Left renal pelvis (tissue), 4 donors: ENCODE measurements around the gene GAST. TPM values are rescaled to one million over a fixed set of nuclear protein-coding genes. Genes with fewer than 3 reads are reported as not detected.
"Not testable (repeated sequence)": the region's sequence is repeated elsewhere in the genome, so short reads cannot be mapped to it uniquely, and the experiment has no call there.

Experiments used
- DNase-seq, 4 donors: peaks; one replicate each; pipeline ENCODE4 v3.0.0-alpha.2; 2013; ENCODE audit warnings: low read depth in 4 of 4, low spot score in 3 of 4
- polyA plus RNA-seq, 4 donors: library from polyadenylated mRNA; unstranded; fragments of 120-200 nt; gene quantifications; one replicate each; pipeline ENCODE4 v1.2.1, GENCODE V29; 2013; ENCODE audit not compliant: insufficient read length in 4 of 4

The GAST gene
- polyA plus RNA-seq, 4 donors, result not detected

DNA sequence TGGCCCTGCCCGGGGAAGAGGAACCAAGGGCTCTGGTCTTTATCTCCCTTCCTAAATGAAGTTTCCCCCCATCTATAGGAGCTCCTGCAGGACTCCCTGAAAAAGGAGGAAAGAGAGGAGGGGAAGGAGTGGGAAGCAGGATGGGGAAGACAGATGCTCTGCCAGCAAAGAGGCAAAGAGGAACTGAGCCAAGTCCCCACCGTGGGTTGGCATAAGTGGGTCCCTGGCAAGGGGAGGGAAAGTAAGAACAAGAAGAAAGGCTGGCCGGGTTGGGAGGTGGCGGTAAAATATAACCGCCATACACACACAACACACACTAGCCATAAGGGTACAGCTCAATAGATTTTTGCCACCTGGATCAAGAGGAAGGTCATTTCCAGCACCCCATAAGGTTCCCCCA, 29.5 kb upstream of the GAST start:
- DNase-seq, result no peak

GRCh38 chr17:41683441-41684007, 28.6 kb upstream of the GAST start:
- DNase-seq, result no peak

DNA sequence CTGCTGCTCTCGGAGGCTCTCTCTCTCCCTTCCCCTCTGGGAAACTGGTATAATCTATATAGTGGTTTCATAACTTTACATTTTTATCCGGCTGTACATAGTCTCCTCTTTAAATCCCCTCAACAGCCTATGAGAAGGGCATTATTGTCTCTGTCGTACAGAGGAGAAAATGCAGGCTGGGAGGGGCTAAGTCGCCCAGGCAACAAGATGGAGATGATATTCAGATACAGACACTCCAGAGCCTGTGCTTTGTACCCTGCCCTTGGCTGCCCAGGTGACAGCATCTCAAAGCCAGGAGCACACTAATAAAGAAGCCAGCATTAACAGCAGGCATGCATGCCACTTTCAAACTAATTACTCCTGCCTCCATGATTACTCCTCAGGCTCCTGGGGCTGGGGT, 28.1 kb upstream of the GAST start:
- DNase-seq, result no peak

- not testable (repeated sequence) for DNase-seq
Measured at GRCh38 chr17:41685753-41686152, 26.4 kb upstream of the GAST start.

DNA sequence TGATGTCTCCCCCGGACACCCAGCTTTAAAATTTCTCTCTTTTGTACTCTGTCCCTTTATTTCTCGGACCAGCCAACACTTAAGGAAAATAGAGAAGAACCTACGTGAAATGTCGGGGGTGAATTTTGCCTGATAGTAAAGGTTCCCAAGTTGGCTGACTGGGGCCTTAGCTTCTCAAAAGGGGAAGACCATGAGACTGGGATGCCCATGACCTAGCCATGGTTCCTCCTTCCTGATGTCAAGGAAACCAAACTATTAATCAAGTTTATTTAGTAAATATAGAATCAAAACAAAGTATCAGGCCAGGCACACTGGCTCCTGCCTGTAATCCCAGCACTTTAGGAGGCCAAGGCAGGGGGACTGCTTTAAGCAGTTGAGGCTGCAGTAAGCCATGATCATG, 25.9 kb upstream of the GAST start:
- DNase-seq, result no peak

GRCh38 chr17:41687828-41688640, 24.1 kb upstream of the GAST start:
- DNase-seq, result no peak

DNA sequence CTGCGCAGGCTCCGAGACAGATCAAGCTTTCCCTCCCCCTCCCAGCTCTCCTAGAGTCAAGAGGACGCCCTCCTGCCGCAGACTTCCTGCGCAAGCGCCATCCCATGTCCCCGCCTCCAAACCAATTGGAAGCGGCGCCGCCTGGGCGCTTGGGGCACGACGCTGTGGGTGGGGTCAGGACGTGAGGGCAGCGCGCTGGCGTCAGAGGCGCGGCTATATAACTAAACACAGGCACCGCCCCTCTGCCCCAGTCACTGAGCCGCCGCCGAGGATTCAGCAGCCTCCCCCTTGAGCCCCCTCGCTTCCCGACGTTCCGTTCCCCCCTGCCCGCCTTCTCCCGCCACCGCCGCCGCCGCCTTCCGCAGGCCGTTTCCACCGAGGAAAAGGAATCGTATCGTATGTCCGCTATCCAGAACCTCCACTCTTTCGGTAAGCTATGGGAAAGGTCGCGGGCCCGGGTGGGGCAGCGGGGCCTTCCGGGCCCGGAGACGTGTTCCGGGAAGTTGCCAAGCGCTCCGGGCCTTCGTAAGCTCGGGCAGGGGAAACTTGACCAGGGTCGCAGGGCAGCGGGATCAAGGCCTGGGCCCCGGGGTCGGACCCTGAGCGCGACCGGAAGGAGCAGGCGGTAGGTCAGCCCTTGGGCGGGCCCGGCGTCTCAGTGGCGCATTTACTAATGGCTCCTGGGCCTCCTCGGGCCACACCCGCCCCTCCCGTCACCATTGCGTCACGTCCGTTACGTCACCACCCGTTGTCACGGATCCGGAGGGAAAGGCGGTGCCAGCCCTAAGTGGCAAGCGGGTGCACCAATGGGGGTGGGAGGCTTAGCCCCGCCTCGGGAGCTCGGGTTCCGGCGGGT, 23.3 kb upstream of the GAST start, which contains the start of gene EIF1:
TSS of gene EIF1 (plus strand) at position 245 of the 856 bp plus-strand sequence. CDS start at position 399, 154 bp downstream.
- DNase-seq, result peak; percentile 98 to 99 (median 99)

GRCh38 chr17:41689497-41690299, 22.4 kb upstream of the GAST start:
- DNase-seq, result no peak

DNA sequence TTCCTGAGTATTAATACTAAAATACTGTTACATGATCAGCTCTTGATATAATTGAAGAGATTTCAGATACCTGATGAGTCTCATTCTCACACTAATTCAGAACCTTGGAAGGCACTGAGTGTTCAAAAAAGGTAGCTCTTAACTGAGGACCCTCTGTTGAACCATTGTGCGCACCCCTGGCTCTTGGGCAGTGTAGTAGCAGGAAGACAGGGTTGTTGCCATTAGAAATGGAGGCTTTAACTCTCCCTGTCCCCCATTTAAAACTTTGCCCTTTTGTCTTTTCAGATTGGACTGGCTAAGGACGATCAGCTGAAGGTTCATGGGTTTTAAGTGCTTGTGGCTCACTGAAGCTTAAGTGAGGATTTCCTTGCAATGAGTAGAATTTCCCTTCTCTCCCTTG, 21.6 kb upstream of the GAST start:
- DNase-seq, result no peak

GRCh38 chr17:41691031-41691777, 20.9 kb upstream of the GAST start:
- no peak for DNase-seq

DNA sequence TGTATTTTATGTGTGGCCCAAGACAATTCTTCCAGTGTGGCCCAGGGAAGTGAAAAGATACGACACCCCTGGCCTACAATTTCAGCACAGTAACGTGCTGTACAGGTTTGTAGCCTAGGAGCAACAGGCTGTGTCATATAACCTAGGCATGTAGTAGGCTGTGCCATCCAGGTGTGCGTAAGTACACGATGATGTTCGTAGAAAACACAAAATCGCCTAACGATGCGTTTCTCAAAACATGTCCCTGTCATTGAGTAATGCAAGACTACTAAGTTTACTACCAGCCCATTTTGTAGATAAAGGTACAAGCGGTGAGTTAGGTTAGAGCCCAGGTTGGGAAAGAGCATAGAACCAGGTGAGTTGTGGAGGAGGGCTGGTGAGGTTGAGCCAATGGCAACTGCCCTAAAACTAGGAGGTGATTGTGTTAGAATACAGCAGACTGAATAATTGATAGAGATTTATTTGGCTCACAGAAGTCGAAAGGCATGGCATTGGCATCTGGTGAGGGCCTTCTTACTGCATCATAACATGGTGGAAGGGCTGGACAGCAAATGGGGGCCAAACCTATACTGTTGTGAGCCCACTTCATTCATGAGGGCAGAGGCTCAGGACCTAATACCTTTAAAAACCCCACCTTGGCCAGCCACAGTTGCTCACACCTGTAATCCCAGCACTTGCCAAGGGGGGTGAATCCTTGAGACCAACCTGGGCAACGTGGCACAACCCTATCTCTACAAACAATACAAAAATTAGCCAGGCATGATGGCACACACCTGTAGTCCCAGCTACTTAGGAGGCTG, 19.2 kb upstream of the GAST start:
- no peak for DNase-seq

- no peak for DNase-seq
Measured at GRCh38 chr17:41695134-41695661, 16.9 kb upstream of the GAST start.

- peak in 2 of 4 donors; percentile 54 to 60 for DNase-seq
Measured at GRCh38 chr17:41695954-41696757, 16.0 kb upstream of the GAST start.

DNA sequence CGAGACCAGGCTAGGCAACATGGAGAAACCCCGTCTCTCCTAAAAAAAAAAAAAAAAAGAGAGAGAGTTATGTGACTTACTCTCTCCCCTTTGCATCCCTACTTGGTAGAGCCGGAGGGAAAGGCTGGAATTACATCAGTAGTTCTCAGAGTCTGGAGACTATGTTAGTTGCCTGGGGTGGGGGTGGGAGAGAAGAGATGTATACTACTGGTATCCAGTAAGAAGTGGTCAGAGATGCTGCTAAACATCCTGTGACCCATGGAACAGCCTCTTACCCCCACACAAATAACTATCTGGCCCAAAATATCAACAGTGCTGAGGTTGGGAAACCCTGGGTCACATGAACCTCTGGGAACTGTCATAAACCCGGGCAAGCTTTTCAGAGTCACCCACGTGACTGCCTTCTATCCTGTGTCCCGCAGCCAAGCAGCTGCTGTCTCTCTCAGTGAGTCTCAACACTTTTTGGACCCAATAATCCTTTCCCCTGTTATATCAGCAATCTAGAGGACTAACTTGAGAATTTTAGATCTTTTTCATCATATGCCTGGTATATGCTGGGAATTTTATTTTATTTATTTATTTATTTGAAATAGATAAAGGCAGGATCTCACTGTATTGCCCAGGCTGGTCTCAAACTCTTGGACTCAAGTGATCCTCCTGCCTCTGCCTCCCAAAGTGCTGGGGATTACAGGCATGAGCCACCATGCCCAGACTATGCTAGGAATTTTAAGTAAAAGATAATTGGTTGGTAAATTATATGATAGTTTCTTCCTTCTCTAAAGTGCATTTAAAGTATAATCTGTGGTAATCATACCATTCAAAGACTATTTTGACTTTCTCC, 14.8 kb upstream of the GAST start:
- DNase-seq, result no peak

DNA sequence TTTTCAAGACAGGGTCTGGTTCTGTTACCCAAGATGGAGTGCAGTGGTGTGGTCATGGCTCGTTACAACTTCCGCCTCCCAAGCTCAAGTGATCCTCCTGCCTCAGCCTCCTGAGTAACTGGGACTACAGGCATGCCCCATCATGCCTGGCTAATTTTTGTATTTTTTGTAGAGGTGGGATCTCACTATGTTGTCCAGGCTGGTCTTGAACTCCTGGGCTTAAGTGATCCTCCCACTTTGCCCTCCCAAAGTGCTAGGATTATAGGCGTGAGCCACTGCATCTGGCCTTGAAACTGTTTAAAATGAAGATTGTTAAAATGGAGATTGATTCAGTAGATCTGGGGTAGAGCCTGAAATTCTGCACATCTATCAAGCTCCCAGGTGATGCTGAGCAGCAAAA, 11.3 kb upstream of the GAST start:
- not testable (repeated sequence) for DNase-seq

- DNase-seq, result no peak
Measured at GRCh38 chr17:41702712-41703111, 9.4 kb upstream of the GAST start.
